ENCODE data around the gene PRKCB.
"Not testable (repeated sequence)": the region's sequence is repeated elsewhere in the genome, so short reads cannot be mapped to it uniquely, and the experiment has no call there.

Gene PRKCB

GRCh38 chr16:24022797-24023196, 187.0 kb downstream of the PRKCB start:
- Histone ChIP-seq H3K4me3 (ENCODE audit: low read depth in 1 of 5, low read length in 5 of 5) (no peak overlapping the region), H3K36me3 (ENCODE audit: control insufficient read depth in 5 of 5, insufficient read depth in 5 of 5, low read length in 5 of 5) (no peaks in the 10 kb centered on the region), H3K27ac (ENCODE audit: low read depth, low read length) (no peak overlapping the region), H3K9me3 (ENCODE audit: control insufficient read depth in 5 of 5, low read length in 5 of 5) (no peaks in the 10 kb centered on the region), H3K9ac (ENCODE audit: low read length in 5 of 5) (no peak overlapping the region), H3K27me3 (ENCODE audit: control insufficient read depth in 5 of 5, insufficient read depth in 4 of 5, low read length in 5 of 5) (peaks cover 0 to 8% (median 5%) of the 10 kb centered on the region in 5 donors), H3K4me1 (ENCODE audit: control insufficient read depth in 5 of 5, insufficient read depth in 5 of 5, low read length in 5 of 5) (no peaks in the 10 kb centered on the region)

GRCh38 chr16:24023621-24024020, 187.8 kb downstream of the PRKCB start:
- H3K36me3 ChIP-seq (ENCODE audit: control insufficient read depth in 5 of 5, insufficient read depth in 5 of 5, low read length in 5 of 5): no peaks in the 10 kb centered on the region
- no peak overlapping the region for H3K9ac ChIP-seq (ENCODE audit: low read length in 5 of 5)
- no peaks in the 10 kb centered on the region for H3K9me3 ChIP-seq (ENCODE audit: control insufficient read depth in 5 of 5, low read length in 5 of 5)
- no peaks in the 10 kb centered on the region for H3K4me1 ChIP-seq (ENCODE audit: control insufficient read depth in 5 of 5, insufficient read depth in 5 of 5, low read length in 5 of 5)
- peaks cover 0 to 8% (median 5%) of the 10 kb centered on the region in 5 donors for H3K27me3 ChIP-seq (ENCODE audit: control insufficient read depth in 5 of 5, insufficient read depth in 4 of 5, low read length in 5 of 5)
- no peak overlapping the region for H3K27ac ChIP-seq (ENCODE audit: low read depth, low read length)
- H3K4me3 ChIP-seq (ENCODE audit: low read depth in 1 of 5, low read length in 5 of 5): no peak overlapping the region

- no peak overlapping the region for H3K4me3 ChIP-seq (ENCODE audit: low read depth in 1 of 5, low read length in 5 of 5)
- peaks cover 0 to 8% (median 5%) of the 10 kb centered on the region in 5 donors for H3K27me3 ChIP-seq (ENCODE audit: control insufficient read depth in 5 of 5, insufficient read depth in 4 of 5, low read length in 5 of 5)
- H3K9ac ChIP-seq (ENCODE audit: low read length in 5 of 5): no peak overlapping the region
- no peaks in the 10 kb centered on the region for H3K9me3 ChIP-seq (ENCODE audit: control insufficient read depth in 5 of 5, low read length in 5 of 5)
- H3K36me3 ChIP-seq (ENCODE audit: control insufficient read depth in 5 of 5, insufficient read depth in 5 of 5, low read length in 5 of 5): no peaks in the 10 kb centered on the region
- no peak overlapping the region for H3K27ac ChIP-seq (ENCODE audit: low read depth, low read length)
- no peaks in the 10 kb centered on the region for H3K4me1 ChIP-seq (ENCODE audit: control insufficient read depth in 5 of 5, insufficient read depth in 5 of 5, low read length in 5 of 5)
These were observed 189.2 kb downstream of the PRKCB start for GRCh38 chr16:24024971-24025370.

GRCh38 chr16:24027466-24027865, 191.7 kb downstream of the PRKCB start:
- Histone ChIP-seq H3K4me1 (ENCODE audit: control insufficient read depth in 5 of 5, insufficient read depth in 5 of 5, low read length in 5 of 5) (no peaks in the 10 kb centered on the region), H3K36me3 (ENCODE audit: control insufficient read depth in 5 of 5, insufficient read depth in 5 of 5, low read length in 5 of 5) (no peaks in the 10 kb centered on the region), H3K9ac (ENCODE audit: low read length in 5 of 5) (no peak overlapping the region), H3K27me3 (ENCODE audit: control insufficient read depth in 5 of 5, insufficient read depth in 4 of 5, low read length in 5 of 5) (peaks cover 0 to 8% (median 4%) of the 10 kb centered on the region in 5 donors), H3K9me3 (ENCODE audit: control insufficient read depth in 5 of 5, low read length in 5 of 5) (no peaks in the 10 kb centered on the region), H3K27ac (ENCODE audit: low read depth, low read length) (no peak overlapping the region), H3K4me3 (ENCODE audit: low read depth in 1 of 5, low read length in 5 of 5) (no peak overlapping the region)

GRCh38 chr16:24029841-24030240, 194.1 kb downstream of the PRKCB start:
- not testable (repeated sequence) for H3K27me3 ChIP-seq (ENCODE audit: control insufficient read depth in 5 of 5, insufficient read depth in 4 of 5, low read length in 5 of 5); H3K27ac ChIP-seq (ENCODE audit: low read depth, low read length); H3K36me3 ChIP-seq (ENCODE audit: control insufficient read depth in 5 of 5, insufficient read depth in 5 of 5, low read length in 5 of 5)

GRCh38 chr16:24035127-24035842, 199.5 kb downstream of the PRKCB start:
- H3K27ac ChIP-seq (ENCODE audit: low read depth, low read length): no peak overlapping the region
- peaks cover 0 to 12% (median 9%) of the 10 kb centered on the region in 5 donors for H3K27me3 ChIP-seq (ENCODE audit: control insufficient read depth in 5 of 5, insufficient read depth in 4 of 5, low read length in 5 of 5)
- H3K4me3 ChIP-seq (ENCODE audit: low read depth in 1 of 5, low read length in 5 of 5): no peak overlapping the region
- no peaks in the 10 kb centered on the region for H3K36me3 ChIP-seq (ENCODE audit: control insufficient read depth in 5 of 5, insufficient read depth in 5 of 5, low read length in 5 of 5)
- H3K9me3 ChIP-seq (ENCODE audit: control insufficient read depth in 5 of 5, low read length in 5 of 5): no peaks in the 10 kb centered on the region
- H3K9ac ChIP-seq (ENCODE audit: low read length in 5 of 5): no peak overlapping the region
- H3K4me1 ChIP-seq (ENCODE audit: control insufficient read depth in 5 of 5, insufficient read depth in 5 of 5, low read length in 5 of 5): no peaks in the 10 kb centered on the region

More at GRCh38 chr16:24029841-24030240, 194.1 kb downstream of the PRKCB start:
- H3K9me3 ChIP-seq (ENCODE audit: control insufficient read depth in 5 of 5, low read length in 5 of 5); H3K4me3 ChIP-seq (ENCODE audit: low read depth in 1 of 5, low read length in 5 of 5); H3K4me1 ChIP-seq (ENCODE audit: control insufficient read depth in 5 of 5, insufficient read depth in 5 of 5, low read length in 5 of 5); H3K9ac ChIP-seq (ENCODE audit: low read length in 5 of 5): not testable (repeated sequence)

GRCh38 chr16:24036038-24036543, 200.3 kb downstream of the PRKCB start:
- Histone ChIP-seq H3K9ac (ENCODE audit: low read length in 5 of 5) (no peak overlapping the region), H3K4me3 (ENCODE audit: low read depth in 1 of 5, low read length in 5 of 5) (no peak overlapping the region), H3K9me3 (ENCODE audit: control insufficient read depth in 5 of 5, low read length in 5 of 5) (no peaks in the 10 kb centered on the region), H3K36me3 (ENCODE audit: control insufficient read depth in 5 of 5, insufficient read depth in 5 of 5, low read length in 5 of 5) (no peaks in the 10 kb centered on the region), H3K27ac (ENCODE audit: low read depth, low read length) (no peak overlapping the region), H3K27me3 (ENCODE audit: control insufficient read depth in 5 of 5, insufficient read depth in 4 of 5, low read length in 5 of 5) (peaks cover 0 to 12% (median 9%) of the 10 kb centered on the region in 5 donors), H3K4me1 (ENCODE audit: control insufficient read depth in 5 of 5, insufficient read depth in 5 of 5, low read length in 5 of 5) (no peaks in the 10 kb centered on the region)

GRCh38 chr16:24036614-24037013, 200.8 kb downstream of the PRKCB start:
- no peaks in the 10 kb centered on the region for H3K4me1 ChIP-seq (ENCODE audit: control insufficient read depth in 5 of 5, insufficient read depth in 5 of 5, low read length in 5 of 5)
- no peak overlapping the region for H3K9ac ChIP-seq (ENCODE audit: low read length in 5 of 5)
- H3K27ac ChIP-seq (ENCODE audit: low read depth, low read length): no peak overlapping the region
- no peaks in the 10 kb centered on the region for H3K9me3 ChIP-seq (ENCODE audit: control insufficient read depth in 5 of 5, low read length in 5 of 5)
- no peak overlapping the region for H3K4me3 ChIP-seq (ENCODE audit: low read depth in 1 of 5, low read length in 5 of 5)
- H3K36me3 ChIP-seq (ENCODE audit: control insufficient read depth in 5 of 5, insufficient read depth in 5 of 5, low read length in 5 of 5): no peaks in the 10 kb centered on the region
- H3K27me3 ChIP-seq (ENCODE audit: control insufficient read depth in 5 of 5, insufficient read depth in 4 of 5, low read length in 5 of 5): peaks cover 0 to 12% (median 9%) of the 10 kb centered on the region in 5 donors

GRCh38 chr16:24037335-24037734, 201.6 kb downstream of the PRKCB start:
- Histone ChIP-seq H3K9ac (ENCODE audit: low read length in 5 of 5) (no peak overlapping the region), H3K27me3 (ENCODE audit: control insufficient read depth in 5 of 5, insufficient read depth in 4 of 5, low read length in 5 of 5) (peaks cover 0 to 12% (median 9%) of the 10 kb centered on the region in 5 donors), H3K27ac (ENCODE audit: low read depth, low read length) (no peak overlapping the region), H3K36me3 (ENCODE audit: control insufficient read depth in 5 of 5, insufficient read depth in 5 of 5, low read length in 5 of 5) (no peaks in the 10 kb centered on the region), H3K9me3 (ENCODE audit: control insufficient read depth in 5 of 5, low read length in 5 of 5) (no peaks in the 10 kb centered on the region), H3K4me1 (ENCODE audit: control insufficient read depth in 5 of 5, insufficient read depth in 5 of 5, low read length in 5 of 5) (no peaks in the 10 kb centered on the region), H3K4me3 (ENCODE audit: low read depth in 1 of 5, low read length in 5 of 5) (no peak overlapping the region)

GRCh38 chr16:24041834-24042631, 206.2 kb downstream of the PRKCB start:
- Histone ChIP-seq H3K27me3 (ENCODE audit: control insufficient read depth in 5 of 5, insufficient read depth in 4 of 5, low read length in 5 of 5) (peaks cover 0 to 6% (median 3%) of the 10 kb centered on the region in 5 donors), H3K4me1 (ENCODE audit: control insufficient read depth in 5 of 5, insufficient read depth in 5 of 5, low read length in 5 of 5) (no peaks in the 10 kb centered on the region), H3K27ac (ENCODE audit: low read depth, low read length) (no peak overlapping the region), H3K4me3 (ENCODE audit: low read depth in 1 of 5, low read length in 5 of 5) (no peak overlapping the region), H3K9ac (ENCODE audit: low read length in 5 of 5) (no peak overlapping the region), H3K9me3 (ENCODE audit: control insufficient read depth in 5 of 5, low read length in 5 of 5) (no peaks in the 10 kb centered on the region), H3K36me3 (ENCODE audit: control insufficient read depth in 5 of 5, insufficient read depth in 5 of 5, low read length in 5 of 5) (no peaks in the 10 kb centered on the region)

Data from subcutaneous abdominal adipose tissue (tissue), 5 donors.